Ascending aorta (tissue), 2 donors: ENCODE measurements around the gene ZMAT3. TPM values are rescaled to one million over a fixed set of nuclear protein-coding genes. Genes with fewer than 3 reads are reported as not detected.

ENCODE experiments used
- DNase-seq, 2 donors: peaks; one replicate each; pipeline ENCODE4 v3.0.0-alpha.2; 2019; ENCODE audit warnings: low spot score in 2 of 2
- H3K27ac ChIP-seq, 2 donors: fragments of 200-600 bp; sonication (generic); one replicate each; pipeline ENCODE4 v1.5.1; 2016 to 2017; ENCODE audit warnings: mild to moderate bottlenecking in 1 of 2
- H3K27me3 ChIP-seq: fragments of 200-600 bp; sonication (generic); one replicate; pipeline ENCODE4 v1.5.1; 2017
- H3K36me3 ChIP-seq, 2 donors: fragments of 200-600 bp; sonication (generic); one replicate each; pipeline ENCODE4 v1.5.1; 2016
- H3K4me1 ChIP-seq, 2 donors: fragments of 200-600 bp; sonication (generic); one replicate each; pipeline ENCODE4 v1.5.1; 2016 to 2017; ENCODE audit warnings: mild to moderate bottlenecking in 1 of 2
- H3K4me3 ChIP-seq, 2 donors: fragments of 200-600 bp; sonication (generic); one replicate each; pipeline ENCODE4 v1.5.1; 2016 to 2017; ENCODE audit warnings: mild to moderate bottlenecking in 1 of 2
- H3K9me3 ChIP-seq, 2 donors: fragments of 200-600 bp; sonication (generic); one replicate each; pipeline ENCODE4 v1.5.1; 2016
- intact Hi-C: fragments of 100-400 bp; cut with DNase I; formaldehyde crosslinking; loops from one replicate; pipeline ENCODE4 v1.15.1; 2023
- total RNA-seq: library from RNA; depleted of rRNA; stranded (reverse); fragments of >200 nt; gene quantifications from one replicate; pipeline ENCODE4 v1.1.0, GENCODE V29; 2016
- TF ChIP-seq, protein P1 (sequence below), 3 experiments: fragments of 200-600 bp in 2 of 3; fragments of 450-650 bp in 1 of 3; sonication (generic) in 2 of 3; IDR thresholded peaks; one replicate each; pipeline ENCODE4 v1.5.1; 2016 to 2019; ENCODE audit warnings: antibody characterized with exemption in 3 of 3, mild to moderate bottlenecking in 1 of 3, moderate library complexity in 1 of 3

Gene ZMAT3
- total RNA-seq, 1 donor from 2014 or later: 38.0 TPM

- H3K4me1 ChIP-seq: no peaks in the 10 kb centered on the region
- peaks cover 0 to 4% of the 10 kb centered on the region in 2 donors for H3K36me3 ChIP-seq
- TF ChIP-seq, protein P1, sequence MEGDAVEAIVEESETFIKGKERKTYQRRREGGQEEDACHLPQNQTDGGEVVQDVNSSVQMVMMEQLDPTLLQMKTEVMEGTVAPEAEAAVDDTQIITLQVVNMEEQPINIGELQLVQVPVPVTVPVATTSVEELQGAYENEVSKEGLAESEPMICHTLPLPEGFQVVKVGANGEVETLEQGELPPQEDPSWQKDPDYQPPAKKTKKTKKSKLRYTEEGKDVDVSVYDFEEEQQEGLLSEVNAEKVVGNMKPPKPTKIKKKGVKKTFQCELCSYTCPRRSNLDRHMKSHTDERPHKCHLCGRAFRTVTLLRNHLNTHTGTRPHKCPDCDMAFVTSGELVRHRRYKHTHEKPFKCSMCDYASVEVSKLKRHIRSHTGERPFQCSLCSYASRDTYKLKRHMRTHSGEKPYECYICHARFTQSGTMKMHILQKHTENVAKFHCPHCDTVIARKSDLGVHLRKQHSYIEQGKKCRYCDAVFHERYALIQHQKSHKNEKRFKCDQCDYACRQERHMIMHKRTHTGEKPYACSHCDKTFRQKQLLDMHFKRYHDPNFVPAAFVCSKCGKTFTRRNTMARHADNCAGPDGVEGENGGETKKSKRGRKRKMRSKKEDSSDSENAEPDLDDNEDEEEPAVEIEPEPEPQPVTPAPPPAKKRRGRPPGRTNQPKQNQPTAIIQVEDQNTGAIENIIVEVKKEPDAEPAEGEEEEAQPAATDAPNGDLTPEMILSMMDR (IDR thresholded peaks at IDR 0.05): no peak
- H3K27ac ChIP-seq: no peak overlapping the region
- intact Hi-C loops: no loop called here
- DNase-seq: no peak
- H3K9me3 ChIP-seq: no peaks in the 10 kb centered on the region
- no peak overlapping the region for H3K4me3 ChIP-seq
- no peaks in the 10 kb centered on the region for H3K27me3 ChIP-seq
These were observed 66.4 kb downstream of the ZMAT3 start for GRCh38 chr3:179005213-179005612.

- no peaks in the 10 kb centered on the region for H3K9me3 ChIP-seq
- DNase-seq: no peak
- H3K27ac ChIP-seq: no peak overlapping the region
- H3K4me3 ChIP-seq: no peak overlapping the region
- peaks cover 0 to 10% of the 10 kb centered on the region in 2 donors for H3K36me3 ChIP-seq
- TF ChIP-seq, protein P1 (IDR thresholded peaks at IDR 0.05): no peak
- intact Hi-C loops: no loop called here
- no peaks in the 10 kb centered on the region for H3K27me3 ChIP-seq
- no peaks in the 10 kb centered on the region for H3K4me1 ChIP-seq
These were observed 71.0 kb downstream of the ZMAT3 start for GRCh38 chr3:179000659-179001058.

GRCh38 chr3:179000144-179000543 lies 71.5 kb downstream of the ZMAT3 start:
- Histone ChIP-seq H3K27me3 (no peaks in the 10 kb centered on the region), H3K36me3 (peaks cover 2 to 10% of the 10 kb centered on the region in 2 donors), H3K27ac (no peak overlapping the region), H3K9me3 (no peaks in the 10 kb centered on the region), H3K4me3 (no peak overlapping the region), H3K4me1 (no peaks in the 10 kb centered on the region)
- intact Hi-C loops: no loop called here
- no peak for DNase-seq
- TF ChIP-seq, protein P1 (IDR thresholded peaks at IDR 0.05): no peak

- peaks cover 2 to 6% of the 10 kb centered on the region in 2 donors for H3K36me3 ChIP-seq
- intact Hi-C loops: no loop called here
- DNase-seq: no peak
- no peaks in the 10 kb centered on the region for H3K4me1 ChIP-seq
- H3K27me3 ChIP-seq: no peaks in the 10 kb centered on the region
- no peak overlapping the region for H3K4me3 ChIP-seq
- TF ChIP-seq, protein P1 (IDR thresholded peaks at IDR 0.05): no peak
- no peak overlapping the region for H3K27ac ChIP-seq
- no peaks in the 10 kb centered on the region for H3K9me3 ChIP-seq
These were observed 75.2 kb downstream of the ZMAT3 start for GRCh38 chr3:178996399-178996798.

DNA sequence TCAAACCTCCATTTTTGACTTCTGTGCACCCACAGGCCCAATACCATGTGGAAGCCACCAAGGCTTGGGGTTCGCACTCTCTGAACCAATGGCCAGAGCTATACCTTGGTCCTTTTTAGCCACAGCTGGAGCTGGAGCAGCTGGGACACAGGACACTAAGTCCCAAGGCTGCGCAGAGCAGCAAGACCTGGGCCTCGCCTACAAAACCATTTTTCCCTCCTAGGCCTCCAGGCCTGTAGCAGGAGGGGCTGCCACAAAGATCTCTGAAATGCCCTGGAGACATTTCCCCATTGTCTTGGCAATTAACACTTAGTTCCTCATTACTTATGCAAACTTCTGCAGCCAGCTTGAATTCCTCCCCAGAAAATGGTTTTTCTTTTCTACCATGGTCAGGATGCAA lies 81.3 kb downstream of the ZMAT3 start:
- Histone ChIP-seq H3K4me3 (no peak overlapping the region), H3K27me3 (no peaks in the 10 kb centered on the region), H3K9me3 (peaks cover 5 to 27% of the 10 kb centered on the region in 2 donors), H3K27ac (no peak overlapping the region), H3K4me1 (no peaks in the 10 kb centered on the region), H3K36me3 (peaks cover 0 to 2% of the 10 kb centered on the region in 2 donors)
- DNase-seq: no peak
- intact Hi-C loops: no loop called here
- TF ChIP-seq, protein P1 (IDR thresholded peaks at IDR 0.05): no peak

DNA sequence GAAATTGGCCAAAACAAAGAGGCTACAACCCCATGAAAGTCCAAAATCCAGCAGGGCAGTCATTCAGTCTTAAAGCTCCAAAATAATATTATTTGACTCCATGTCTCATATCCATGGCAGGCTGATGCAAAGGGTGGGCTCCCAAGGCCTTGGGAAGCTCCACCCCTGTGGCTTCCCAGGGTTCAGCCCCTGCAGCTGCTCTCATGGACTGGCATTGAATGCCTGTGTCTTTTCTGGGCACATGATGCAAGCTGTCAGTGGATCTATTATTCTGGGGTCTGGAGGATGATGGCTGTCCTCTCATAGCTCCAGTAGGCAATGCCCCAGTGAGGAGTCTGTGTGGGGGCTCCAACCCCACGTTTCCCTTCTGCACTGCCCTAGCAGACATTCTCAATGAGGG lies 81.8 kb downstream of the ZMAT3 start:
- DNase-seq: no peak
- H3K36me3 ChIP-seq: no peaks in the 10 kb centered on the region
- no peak overlapping the region for H3K4me3 ChIP-seq
- H3K27me3 ChIP-seq: no peaks in the 10 kb centered on the region
- H3K9me3 ChIP-seq: peaks cover 5 to 27% of the 10 kb centered on the region in 2 donors
- intact Hi-C loops: no loop called here
- H3K4me1 ChIP-seq: no peaks in the 10 kb centered on the region
- H3K27ac ChIP-seq: no peak overlapping the region
- TF ChIP-seq, protein P1 (IDR thresholded peaks at IDR 0.05): no peak
